HG03469 (cell line): ENCODE data around the gene STX8.
"Not testable (repeated sequence)": the region's sequence is repeated elsewhere in the genome, so short reads cannot be mapped to it uniquely, and the experiment has no call there.

Experiments
- ATAC-seq: cut with Tn5 transposase; IDR thresholded peaks from one replicate; pipeline ENCODE4 v1.9.1; 2021; ENCODE audit warnings: mild to moderate bottlenecking, moderate library complexity, moderate number of reproducible peaks; ENCODE audit not compliant: unreplicated experiment

STX8 gene

GRCh38 chr17:9512323-9513168 lies 63.1 kb downstream of the STX8 start:
- ATAC-seq, result no peak

DNA sequence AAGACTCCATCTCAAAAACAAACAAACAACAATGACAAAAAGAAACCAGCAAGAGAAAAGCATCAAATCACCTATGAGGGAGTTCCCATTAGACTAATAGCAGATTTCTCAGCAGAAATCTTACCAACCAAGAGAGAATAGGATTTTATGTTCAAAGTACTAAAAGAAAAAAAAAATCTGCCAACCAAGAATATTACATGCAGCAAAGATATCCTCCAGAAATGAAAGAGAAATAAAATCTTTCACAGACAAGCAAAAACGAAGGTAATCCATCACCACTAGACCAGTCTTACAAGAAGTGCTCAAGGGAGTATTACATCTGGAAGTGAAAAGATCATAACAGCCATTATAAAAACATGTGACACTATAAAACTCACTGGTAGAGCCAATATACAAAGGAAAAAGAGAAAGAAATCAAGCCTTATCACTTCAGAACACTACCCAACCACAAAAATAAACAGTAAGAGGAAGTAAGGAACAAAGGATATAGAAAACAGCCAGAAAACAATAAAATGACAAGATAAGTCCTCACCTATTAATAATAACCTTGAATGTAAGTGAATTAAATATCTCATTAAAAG lies 66.3 kb downstream of the STX8 start:
- ATAC-seq, result no peak

GRCh38 chr17:9499041-9499440 lies 76.6 kb downstream of the STX8 start:
- ATAC-seq, result no peak

DNA sequence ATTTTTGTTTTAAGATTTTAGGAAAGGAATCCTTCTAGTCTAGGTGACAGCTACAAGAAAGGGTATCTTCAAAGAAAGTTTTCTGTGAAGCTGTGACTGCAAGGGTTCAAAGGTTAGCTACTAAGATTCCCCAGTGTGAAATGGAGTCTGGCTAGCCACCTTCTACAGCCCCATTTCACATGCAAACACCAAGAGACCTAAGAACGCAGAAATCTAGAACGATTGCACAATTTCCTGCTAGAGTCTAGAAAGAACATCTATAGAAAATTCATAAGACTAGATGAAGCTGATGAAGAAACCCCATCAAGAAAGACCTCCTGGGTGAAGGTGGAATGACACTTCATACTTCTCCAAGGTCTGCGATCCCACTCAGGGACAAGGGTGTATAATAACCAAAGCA lies 77.1 kb downstream of the STX8 start:
- ATAC-seq, result no peak

GRCh38 chr17:9488556-9488955 lies 87.1 kb downstream of the STX8 start:
- no peak for ATAC-seq

- no peak for ATAC-seq
These were observed 88.2 kb downstream of the STX8 start for GRCh38 chr17:9487406-9487805.

DNA sequence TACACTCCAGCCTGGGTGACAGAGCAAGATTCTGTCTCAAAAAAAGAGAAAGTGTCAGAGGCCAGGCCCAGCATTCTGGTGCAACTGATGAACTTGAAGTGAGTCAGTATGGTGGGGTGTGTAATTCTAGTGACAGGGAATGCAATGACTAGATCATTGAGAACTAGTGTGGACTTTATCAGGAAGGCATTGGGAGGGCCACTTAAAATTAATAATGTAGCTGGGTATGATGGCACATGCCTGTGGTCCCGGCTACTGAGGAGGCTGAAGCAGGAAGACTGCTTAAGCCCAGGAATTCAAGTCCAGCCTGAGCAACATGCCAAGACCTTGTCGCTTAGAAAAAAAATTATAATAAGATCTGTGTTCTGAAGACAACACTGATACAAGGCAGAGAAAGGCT lies 90.8 kb downstream of the STX8 start:
- ATAC-seq, result no peak

DNA sequence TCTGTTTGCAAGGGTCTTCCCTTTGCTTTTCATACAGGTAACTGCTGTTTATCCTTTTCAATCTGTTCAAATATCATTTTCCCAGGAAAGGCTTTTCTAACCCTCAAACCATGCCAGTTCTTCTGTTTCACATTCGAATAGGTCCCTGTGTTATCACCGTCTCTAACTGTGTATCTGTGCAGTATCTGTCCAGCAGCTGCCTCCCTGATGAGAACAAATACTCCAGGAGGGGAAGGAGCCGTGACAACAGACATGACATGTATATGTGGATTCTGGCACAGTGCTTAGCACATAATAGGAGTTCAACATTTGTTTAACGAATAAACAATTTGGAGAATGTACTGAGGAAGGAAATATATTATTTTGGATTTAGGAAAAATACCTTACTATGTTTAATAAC lies 95.7 kb downstream of the STX8 start:
- no peak for ATAC-seq

GRCh38 chr17:9478889-9479288 lies 96.7 kb downstream of the STX8 start:
- ATAC-seq, result no peak

- no peak for ATAC-seq
These were observed 100.4 kb downstream of the STX8 start for GRCh38 chr17:9475101-9475658.

GRCh38 chr17:9473711-9474110 lies 101.9 kb downstream of the STX8 start:
- ATAC-seq, result no peak

- no peak for ATAC-seq
These were observed 103.1 kb downstream of the STX8 start for GRCh38 chr17:9472541-9472940.

- ATAC-seq, result no peak
These were observed 103.5 kb downstream of the STX8 start for GRCh38 chr17:9472094-9472493.

DNA sequence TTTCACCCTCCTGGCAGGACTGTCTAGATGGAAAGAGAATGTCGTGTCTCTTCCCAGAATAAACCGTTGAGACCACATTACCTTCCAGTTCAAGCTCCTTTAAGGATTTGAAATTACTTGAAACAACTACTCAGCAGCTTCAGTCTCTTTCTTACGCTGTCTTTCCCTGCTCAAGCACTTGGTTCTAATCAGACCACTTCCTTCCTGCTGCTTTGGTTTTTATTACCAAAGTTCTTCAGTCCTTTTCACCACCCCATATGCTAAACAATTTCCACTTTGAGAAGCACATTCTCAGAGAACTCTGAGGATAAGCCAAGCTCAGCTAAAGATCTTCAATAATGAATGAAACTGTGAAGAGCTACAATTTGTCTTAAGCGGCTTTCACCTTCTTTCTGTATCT lies 105.4 kb downstream of the STX8 start:
- ATAC-seq, result no peak

DNA sequence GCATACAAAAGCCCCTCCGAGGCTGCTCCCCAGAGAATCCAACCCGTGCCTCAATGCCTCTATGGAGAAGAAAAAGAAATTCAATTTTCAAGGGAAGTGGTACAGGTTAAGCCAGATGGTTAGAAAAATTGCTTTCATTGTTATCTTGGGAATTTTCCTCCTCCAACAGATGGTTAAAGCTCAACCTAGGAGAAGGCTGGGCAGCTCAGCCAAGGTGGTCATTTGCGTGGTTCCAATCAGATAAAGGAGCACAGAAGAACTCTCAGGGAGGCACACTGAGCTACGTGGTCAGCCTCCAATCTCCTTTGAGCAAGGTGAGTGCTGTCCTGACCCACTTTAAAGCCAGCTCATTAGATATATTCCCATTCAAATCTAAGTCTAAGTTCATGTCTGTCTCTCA lies 106.7 kb downstream of the STX8 start:
- ATAC-seq, result no peak

DNA sequence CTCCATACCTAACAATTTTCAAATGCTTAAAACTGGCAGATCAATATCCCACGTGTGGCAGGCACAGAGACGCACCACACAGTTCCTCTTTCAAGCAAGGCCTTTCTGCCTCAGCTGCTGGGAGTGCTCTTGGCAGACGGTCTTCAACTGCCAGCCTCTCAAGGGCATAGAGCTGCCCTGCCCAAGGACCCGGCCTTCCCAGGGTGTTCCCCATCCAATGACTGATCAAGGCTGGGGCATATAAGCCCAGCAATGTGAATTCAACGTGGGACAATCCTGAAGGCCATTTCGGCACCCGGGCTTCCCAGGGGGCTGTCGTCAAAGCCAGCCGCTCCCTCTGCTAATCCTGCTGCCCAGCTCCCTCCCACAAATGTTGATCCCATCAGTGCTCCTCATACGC lies 107.1 kb downstream of the STX8 start:
- no peak for ATAC-seq

- ATAC-seq, result no peak
These were observed 108.1 kb downstream of the STX8 start for GRCh38 chr17:9467518-9467917.

- ATAC-seq, result no peak
These were observed 110.3 kb downstream of the STX8 start for GRCh38 chr17:9465210-9465921.

DNA sequence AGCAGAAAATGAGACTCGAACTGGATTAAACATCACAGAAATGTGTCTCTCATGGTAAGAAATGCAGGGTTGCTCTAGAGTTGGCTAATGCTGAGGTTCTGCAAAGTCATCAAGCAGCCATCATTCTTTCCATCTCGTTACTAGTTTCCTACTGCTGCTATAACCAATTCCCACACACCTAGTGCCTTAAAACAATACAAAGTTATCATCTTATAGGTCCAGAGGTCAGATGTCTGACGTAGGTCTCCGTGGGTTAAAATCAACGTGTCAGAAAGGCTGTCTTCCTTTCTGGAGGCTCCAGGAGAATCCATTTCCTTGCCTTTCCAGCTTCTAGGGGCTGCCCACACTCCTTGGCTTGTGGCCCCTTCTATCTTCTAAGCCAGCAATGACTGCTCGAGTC lies 118.6 kb downstream of the STX8 start:
- ATAC-seq, result no peak

DNA sequence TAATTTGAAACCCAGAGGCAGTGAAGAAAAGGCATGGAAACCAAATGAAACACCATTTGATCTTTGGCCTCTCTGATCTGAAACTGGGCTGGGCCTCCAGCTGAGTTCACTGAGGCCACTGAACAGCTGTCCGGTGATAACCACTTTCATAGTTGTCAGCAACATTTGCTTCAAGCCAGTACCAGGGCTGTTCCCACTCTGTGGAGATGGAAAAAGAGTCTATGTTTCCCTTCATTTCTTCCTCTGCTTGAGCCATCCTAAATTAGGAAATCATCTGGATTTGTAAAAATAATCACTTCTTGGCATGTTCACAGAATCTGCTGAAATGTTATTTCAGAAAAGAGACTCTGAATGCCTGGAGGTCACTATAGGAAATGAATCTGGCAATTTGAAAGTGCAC lies 119.3 kb downstream of the STX8 start:
- ATAC-seq, result no peak

DNA sequence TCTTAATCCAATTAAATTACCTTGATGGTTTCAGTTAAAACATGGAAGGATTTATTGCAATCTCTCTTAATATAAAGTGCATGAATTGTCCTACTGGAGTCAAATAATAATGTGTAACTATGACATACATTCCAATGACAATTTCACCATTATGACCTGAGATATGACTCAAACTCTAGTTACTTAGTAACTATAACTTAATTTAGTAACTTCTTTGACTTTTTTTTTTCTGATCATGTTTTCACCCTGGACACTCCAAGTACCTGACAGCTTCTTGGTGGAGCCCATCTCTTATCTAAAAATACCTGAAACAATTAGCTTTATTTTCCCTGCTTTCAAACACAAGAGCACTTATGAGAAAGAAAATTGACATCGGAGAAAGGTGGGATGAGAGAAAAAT lies 123.7 kb downstream of the STX8 start:
- no peak for ATAC-seq

GRCh38 chr17:9447298-9447697 lies 128.3 kb downstream of the STX8 start:
- ATAC-seq, result not testable (repeated sequence)
